Muscle layer of duodenum (tissue), 2 donors: ENCODE results near the gene CALN1.

Experiments
- H3K27ac ChIP-seq: one replicate; pipeline ENCODE4 v1.7.0; 2013; ENCODE audit warnings: mild to moderate bottlenecking, low read length
- H3K27me3 ChIP-seq: one replicate; pipeline ENCODE4 v1.7.0; 2013; ENCODE audit warnings: low read depth, mild to moderate bottlenecking, control low read depth, low read length
- H3K36me3 ChIP-seq, 2 donors: one replicate each; pipeline ENCODE4 v1.7.0; 2013; ENCODE audit warnings: low read length in 2 of 2, control low read depth in 1 of 2, mild to moderate bottlenecking in 1 of 2; ENCODE audit not compliant: insufficient read depth in 2 of 2, control insufficient read depth in 1 of 2
- H3K4me1 ChIP-seq, 2 donors: one replicate each; pipeline ENCODE4 v1.7.0; 2013; ENCODE audit warnings: low read length in 2 of 2, mild to moderate bottlenecking in 2 of 2, control low read depth in 1 of 2, moderate library complexity in 1 of 2; ENCODE audit not compliant: insufficient read depth in 2 of 2, control insufficient read depth in 1 of 2
- H3K4me3 ChIP-seq, 2 donors: one replicate each; pipeline ENCODE4 v1.7.0; 2013; ENCODE audit warnings: low read length in 2 of 2, low read depth in 1 of 2, mild to moderate bottlenecking in 1 of 2
- H3K9me3 ChIP-seq, 2 donors: one replicate each; pipeline ENCODE4 v1.7.0; 2013; ENCODE audit warnings: low read length in 2 of 2, control low read depth in 1 of 2, mild to moderate bottlenecking in 1 of 2; ENCODE audit not compliant: control insufficient read depth in 1 of 2
- donor health status: healthy.

CALN1 gene

GRCh38 chr7:72015136-72015535, 397.0 kb downstream of the CALN1 start:
- H3K36me3 ChIP-seq = no peaks in the 10 kb centered on the region
- H3K4me3 ChIP-seq = no peak overlapping the region

GRCh38 chr7:72007018-72007417, 405.1 kb downstream of the CALN1 start:
- no peaks in the 10 kb centered on the region for H3K9me3 ChIP-seq
- no peaks in the 10 kb centered on the region for H3K27me3 ChIP-seq
- no peaks in the 10 kb centered on the region for H3K36me3 ChIP-seq
- no peak overlapping the region for H3K4me3 ChIP-seq
- H3K4me1 ChIP-seq = no peaks in the 10 kb centered on the region
- H3K27ac ChIP-seq = no peak overlapping the region

More at GRCh38 chr7:72015136-72015535, 397.0 kb downstream of the CALN1 start:
- H3K27ac ChIP-seq = no peak overlapping the region
- H3K9me3 ChIP-seq = peaks cover 4 to 8% of the 10 kb centered on the region in 2 donors
- no peaks in the 10 kb centered on the region for H3K27me3 ChIP-seq
- no peaks in the 10 kb centered on the region for H3K4me1 ChIP-seq

- no peak overlapping the region for H3K27ac ChIP-seq
Observed at GRCh38 chr7:72003236-72003635, 408.9 kb downstream of the CALN1 start.

DNA sequence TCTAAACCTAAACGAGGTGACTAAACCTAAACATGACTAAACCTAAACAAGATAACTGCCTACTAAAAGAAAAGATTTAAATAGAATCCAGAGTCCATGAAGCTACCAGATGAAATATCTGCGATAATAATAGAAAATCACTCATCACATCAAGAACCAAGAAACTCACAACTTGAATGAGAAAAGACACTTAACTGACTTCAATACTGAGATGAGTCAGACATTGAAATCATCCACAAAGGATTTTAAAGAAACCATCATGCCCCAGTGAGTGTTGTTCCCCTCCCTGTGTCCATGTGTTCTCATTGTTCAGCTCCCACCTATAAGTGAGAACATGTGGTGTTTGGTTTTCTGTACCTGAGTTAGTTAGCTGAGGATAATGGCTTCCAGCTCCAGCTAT, 416.0 kb downstream of the CALN1 start:
- H3K36me3 ChIP-seq = no peaks in the 10 kb centered on the region
- no peaks in the 10 kb centered on the region for H3K4me1 ChIP-seq
- no peak overlapping the region for H3K4me3 ChIP-seq
- no peaks in the 10 kb centered on the region for H3K9me3 ChIP-seq
- H3K27ac ChIP-seq = no peak overlapping the region
- H3K27me3 ChIP-seq = no peaks in the 10 kb centered on the region

More at GRCh38 chr7:72003236-72003635, 408.9 kb downstream of the CALN1 start:
- Histone ChIP-seq H3K4me1 (no peaks in the 10 kb centered on the region), H3K9me3 (no peaks in the 10 kb centered on the region), H3K36me3 (no peaks in the 10 kb centered on the region), H3K27me3 (no peaks in the 10 kb centered on the region), H3K4me3 (no peak overlapping the region)

DNA sequence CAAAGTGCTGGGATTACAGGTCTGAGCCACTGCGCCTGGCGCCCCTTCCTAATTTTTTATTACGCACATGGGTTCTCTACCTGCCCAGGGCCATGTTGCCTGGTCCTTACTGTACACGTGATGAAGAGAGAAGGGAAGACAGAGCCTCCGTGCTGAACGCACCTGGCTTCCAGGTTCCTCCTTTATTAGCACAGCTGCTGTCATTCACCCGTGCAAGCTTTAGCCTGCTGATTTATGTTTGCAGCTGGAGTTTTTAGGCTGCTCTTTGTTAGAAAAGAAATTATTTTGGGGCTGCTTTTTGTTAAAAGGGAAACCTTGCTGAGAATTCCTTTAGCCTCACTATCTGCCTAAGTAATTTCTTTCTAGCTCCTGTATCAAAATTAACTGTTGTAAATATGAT, 417.0 kb downstream of the CALN1 start:
- Histone ChIP-seq H3K36me3 (no peaks in the 10 kb centered on the region), H3K4me1 (no peaks in the 10 kb centered on the region), H3K27me3 (no peaks in the 10 kb centered on the region), H3K27ac (no peak overlapping the region), H3K9me3 (no peaks in the 10 kb centered on the region), H3K4me3 (no peak overlapping the region)

DNA sequence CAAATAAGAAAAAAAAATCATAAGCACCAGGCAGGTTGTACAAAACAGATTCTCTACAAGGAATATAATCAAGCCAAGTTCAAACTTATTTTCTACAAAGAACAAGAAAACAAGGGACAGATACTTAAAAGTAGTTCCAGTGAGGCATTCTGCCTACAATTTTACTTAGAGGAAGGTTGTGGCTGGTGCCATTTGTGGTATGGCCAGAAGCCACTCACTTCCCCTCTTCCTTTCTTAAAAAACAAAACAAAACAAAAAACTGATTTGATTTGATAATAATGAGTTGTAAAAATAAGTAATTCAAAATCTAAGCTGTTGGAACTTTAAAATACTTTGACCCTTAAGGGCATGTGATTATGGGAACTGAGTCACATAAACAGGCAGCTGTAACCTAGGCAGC, 420.6 kb downstream of the CALN1 start:
- Histone ChIP-seq H3K4me1 (no peaks in the 10 kb centered on the region), H3K9me3 (no peaks in the 10 kb centered on the region), H3K27me3 (no peaks in the 10 kb centered on the region), H3K36me3 (no peaks in the 10 kb centered on the region), H3K4me3 (no peak overlapping the region), H3K27ac (no peak overlapping the region)

- Histone ChIP-seq H3K27me3 (no peaks in the 10 kb centered on the region), H3K4me3 (no peak overlapping the region), H3K9me3 (no peaks in the 10 kb centered on the region), H3K36me3 (no peaks in the 10 kb centered on the region), H3K4me1 (no peaks in the 10 kb centered on the region), H3K27ac (no peak overlapping the region)
Observed at GRCh38 chr7:71990138-71990462, 422.0 kb downstream of the CALN1 start.

DNA sequence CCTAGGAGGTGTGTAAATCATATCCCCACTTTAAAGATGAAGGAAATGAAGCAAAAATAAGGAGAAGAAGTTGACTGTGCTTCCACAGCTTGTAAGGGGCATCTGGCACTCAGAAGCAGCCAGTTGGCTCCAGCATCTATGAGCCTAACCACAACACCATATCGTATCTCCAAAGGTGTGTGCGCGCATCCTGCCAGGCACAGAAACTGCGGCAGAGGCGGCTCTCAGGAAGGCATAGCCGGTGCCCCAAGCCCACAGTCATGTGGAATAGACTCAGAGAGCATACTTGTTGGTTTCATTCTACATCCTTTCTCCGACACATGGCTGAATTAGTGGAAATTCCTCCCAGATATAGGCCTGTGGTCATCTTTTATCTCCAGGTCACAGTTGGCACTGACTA, 423.9 kb downstream of the CALN1 start:
- H3K36me3 ChIP-seq = no peaks in the 10 kb centered on the region
- H3K9me3 ChIP-seq = no peaks in the 10 kb centered on the region
- H3K27me3 ChIP-seq = no peaks in the 10 kb centered on the region
- H3K4me1 ChIP-seq = no peaks in the 10 kb centered on the region
- no peak overlapping the region for H3K27ac ChIP-seq
- H3K4me3 ChIP-seq = no peak overlapping the region

GRCh38 chr7:71987200-71987767, 424.9 kb downstream of the CALN1 start:
- H3K4me1 ChIP-seq = no peaks in the 10 kb centered on the region
- no peaks in the 10 kb centered on the region for H3K27me3 ChIP-seq
- no peaks in the 10 kb centered on the region for H3K9me3 ChIP-seq
- H3K4me3 ChIP-seq = no peak overlapping the region
- no peak overlapping the region for H3K27ac ChIP-seq
- H3K36me3 ChIP-seq = no peaks in the 10 kb centered on the region

GRCh38 chr7:71984348-71984747, 427.8 kb downstream of the CALN1 start:
- Histone ChIP-seq H3K4me3 (no peak overlapping the region), H3K4me1 (no peaks in the 10 kb centered on the region), H3K36me3 (no peaks in the 10 kb centered on the region), H3K9me3 (no peaks in the 10 kb centered on the region), H3K27ac (no peak overlapping the region), H3K27me3 (no peaks in the 10 kb centered on the region)

GRCh38 chr7:71982851-71983250, 429.3 kb downstream of the CALN1 start:
- Histone ChIP-seq H3K27ac (no peak overlapping the region), H3K4me1 (no peaks in the 10 kb centered on the region), H3K4me3 (no peak overlapping the region), H3K9me3 (no peaks in the 10 kb centered on the region), H3K27me3 (no peaks in the 10 kb centered on the region), H3K36me3 (no peaks in the 10 kb centered on the region)

DNA sequence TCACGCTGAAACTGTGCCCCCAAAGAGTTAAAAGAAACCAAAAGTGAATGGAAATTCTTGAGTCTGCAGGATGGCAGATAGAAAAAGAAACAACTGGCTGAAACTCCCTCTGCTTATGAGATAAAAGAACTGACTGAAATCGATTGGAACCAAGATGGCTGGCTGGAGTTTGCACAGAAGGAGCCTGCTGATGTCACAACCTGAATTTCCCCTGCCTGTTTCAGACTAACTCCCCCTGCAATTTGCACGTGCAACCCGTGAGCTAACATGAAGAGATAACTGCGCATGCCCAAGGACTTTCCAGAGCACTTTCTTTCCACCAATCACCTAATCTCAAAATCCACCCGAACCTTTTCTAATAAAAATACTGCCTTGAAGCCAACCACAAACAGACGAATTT, 435.5 kb downstream of the CALN1 start:
- Histone ChIP-seq H3K27ac (no peak overlapping the region), H3K27me3 (no peaks in the 10 kb centered on the region), H3K9me3 (no peaks in the 10 kb centered on the region), H3K4me3 (no peak overlapping the region), H3K4me1 (no peaks in the 10 kb centered on the region), H3K36me3 (no peaks in the 10 kb centered on the region)
